A549 treated with RU486 at 1 μM for 4 hours (cell line): ENCODE results near the gene ZCCHC13. TPM values are rescaled to one million over a fixed set of nuclear protein-coding genes. Genes with fewer than 3 reads are reported as not detected.

ENCODE experiments used
- total RNA-seq: library from RNA; stranded (reverse); fragments of 200-300 nt; extraction: Qiagen RNA extraction; gene quantifications from 5 replicates; pipeline ENCODE4 v1.2.3, GENCODE V29; 2022; ENCODE audit warnings: low read depth

Gene ZCCHC13
- total RNA-seq = not detected in 5 replicates

GRCh38 chrX:74304016-74304415 lies at the start of gene ZCCHC13:
ZCCHC13 (plus strand) TSS chrX:74304180; CDS start chrX:74304267, 87 bp downstream.

Other genes with a start within 250 kb of the ZCCHC13 start
- gene SLC16A2, start 117.3 kb downstream of the ZCCHC13 start, total RNA-seq = 24.6 to 29.4 TPM (median 26.4 TPM) in 5 replicates